ENCODE measurements around the gene CCDC92.

Gene CCDC92

GRCh38 chr12:123907726-123908476 is 64.7 kb downstream of the CCDC92 start:
- DNase-seq, result no peak

- no peak for DNase-seq
Measured at GRCh38 chr12:123906711-123907420, 65.8 kb downstream of the CCDC92 start.

- DNase-seq, result peak; percentile 52
Measured at GRCh38 chr12:123905319-123905925, 67.2 kb downstream of the CCDC92 start.

- DNase-seq, result no peak
Measured at GRCh38 chr12:123903301-123904065, 69.1 kb downstream of the CCDC92 start.

GRCh38 chr12:123902821-123903220 is 69.8 kb downstream of the CCDC92 start:
- no peak for DNase-seq

GRCh38 chr12:123900871-123901376 is 71.7 kb downstream of the CCDC92 start:
- DNase-seq, result no peak

- no peak for DNase-seq
Measured at GRCh38 chr12:123899368-123899767, 73.3 kb downstream of the CCDC92 start.

- no peak for DNase-seq
Measured at GRCh38 chr12:123898673-123899072, 74.0 kb downstream of the CCDC92 start.

GRCh38 chr12:123897221-123897620 is 75.4 kb downstream of the CCDC92 start:
- DNase-seq, result peak; percentile 84

- DNase-seq, result peak; percentile 39
Measured at GRCh38 chr12:123896767-123897166, 75.9 kb downstream of the CCDC92 start.

GRCh38 chr12:123895451-123895850 is 77.2 kb downstream of the CCDC92 start:
- no peak for DNase-seq

- no peak for DNase-seq
Measured at GRCh38 chr12:123894823-123895345, 77.7 kb downstream of the CCDC92 start.

GRCh38 chr12:123893276-123893675 is 79.4 kb downstream of the CCDC92 start:
- no peak for DNase-seq

- DNase-seq, result no peak
Measured at GRCh38 chr12:123892853-123893252, 79.8 kb downstream of the CCDC92 start.

- DNase-seq, result no peak
Measured at GRCh38 chr12:123892180-123892559, 80.5 kb downstream of the CCDC92 start.

- DNase-seq, result no peak
Measured at GRCh38 chr12:123891516-123892179, 81.0 kb downstream of the CCDC92 start.

GRCh38 chr12:123891011-123891410 is 81.6 kb downstream of the CCDC92 start:
- no peak for DNase-seq

- DNase-seq, result no peak
Measured at GRCh38 chr12:123890536-123890902, 82.1 kb downstream of the CCDC92 start.

- no peak for DNase-seq
Measured at GRCh38 chr12:123889848-123890535, 82.6 kb downstream of the CCDC92 start.

GRCh38 chr12:123888989-123889388 is 83.6 kb downstream of the CCDC92 start:
- DNase-seq, result no peak

GRCh38 chr12:123886931-123887582 is 85.6 kb downstream of the CCDC92 start:
- no peak for DNase-seq

All from amniotic stem cell (primary cell).